Right atrium auricular region (tissue), 2 donors: ENCODE measurements around the gene STK39. TPM values are rescaled to one million over a fixed set of nuclear protein-coding genes. Genes with fewer than 3 reads are reported as not detected.

Source experiments
- DNase-seq: peaks from one replicate; pipeline ENCODE4 v3.0.0-alpha.2; 2019; ENCODE audit warnings: low spot score
- H3K27ac ChIP-seq, 2 donors: fragments of 200-600 bp; sonication (generic); 1 replicate in 1 of 2; 2 replicates in 1 of 2; pipeline ENCODE4 v1.5.1; 2016 to 2019
- H3K27me3 ChIP-seq, 2 donors: fragments of 200-600 bp; sonication (generic); one replicate each; pipeline versions ENCODE4 v1.5.1 to v1.6.0; 2017 to 2019
- H3K36me3 ChIP-seq: fragments of 200-600 bp; sonication (generic); one replicate; pipeline ENCODE4 v1.5.1; 2016
- H3K4me1 ChIP-seq, 2 donors: fragments of 200-600 bp; sonication (generic); one replicate each; pipeline versions ENCODE4 v1.5.1 to v1.6.0; 2017 to 2019
- H3K4me3 ChIP-seq, 2 donors: fragments of 200-600 bp; sonication (generic); 1 replicate in 1 of 2; 2 replicates in 1 of 2; pipeline ENCODE4 v1.5.1; 2017 to 2019; ENCODE audit warnings: mild to moderate bottlenecking in 1 of 2, moderate library complexity in 1 of 2
- H3K9me3 ChIP-seq, 2 donors: fragments of 200-600 bp; sonication (generic); one replicate each; pipeline ENCODE4 v1.5.1; 2019
- total RNA-seq, 2 donors: library from RNA; depleted of rRNA; stranded (reverse); fragments of >200 nt; gene quantifications; one replicate each; pipeline ENCODE4 v1.1.0, GENCODE V29; 2016
- TF ChIP-seq, protein P1 (sequence below), 2 donors: fragments of 200-600 bp; sonication (generic); IDR thresholded peaks; one replicate each; pipeline ENCODE4 v1.5.1; 2019; ENCODE audit warnings: antibody characterized with exemption in 2 of 2

The STK39 gene
- total RNA-seq, 2 donors from 2014 or later: 6.0 to 13.6 TPM

- H3K9me3 ChIP-seq: no peaks in the 10 kb centered on the region
- H3K27me3 ChIP-seq: no peaks in the 10 kb centered on the region
- no peak overlapping the region for H3K4me3 ChIP-seq
- TF ChIP-seq, protein P1, sequence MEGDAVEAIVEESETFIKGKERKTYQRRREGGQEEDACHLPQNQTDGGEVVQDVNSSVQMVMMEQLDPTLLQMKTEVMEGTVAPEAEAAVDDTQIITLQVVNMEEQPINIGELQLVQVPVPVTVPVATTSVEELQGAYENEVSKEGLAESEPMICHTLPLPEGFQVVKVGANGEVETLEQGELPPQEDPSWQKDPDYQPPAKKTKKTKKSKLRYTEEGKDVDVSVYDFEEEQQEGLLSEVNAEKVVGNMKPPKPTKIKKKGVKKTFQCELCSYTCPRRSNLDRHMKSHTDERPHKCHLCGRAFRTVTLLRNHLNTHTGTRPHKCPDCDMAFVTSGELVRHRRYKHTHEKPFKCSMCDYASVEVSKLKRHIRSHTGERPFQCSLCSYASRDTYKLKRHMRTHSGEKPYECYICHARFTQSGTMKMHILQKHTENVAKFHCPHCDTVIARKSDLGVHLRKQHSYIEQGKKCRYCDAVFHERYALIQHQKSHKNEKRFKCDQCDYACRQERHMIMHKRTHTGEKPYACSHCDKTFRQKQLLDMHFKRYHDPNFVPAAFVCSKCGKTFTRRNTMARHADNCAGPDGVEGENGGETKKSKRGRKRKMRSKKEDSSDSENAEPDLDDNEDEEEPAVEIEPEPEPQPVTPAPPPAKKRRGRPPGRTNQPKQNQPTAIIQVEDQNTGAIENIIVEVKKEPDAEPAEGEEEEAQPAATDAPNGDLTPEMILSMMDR (IDR thresholded peaks at IDR 0.05): no peak
- no peak for DNase-seq
- H3K4me1 ChIP-seq: no peaks in the 10 kb centered on the region
- no peaks in the 10 kb centered on the region for H3K36me3 ChIP-seq
- H3K27ac ChIP-seq: no peak overlapping the region
Measured at GRCh38 chr2:168039881-168040280, 207.5 kb downstream of the STK39 start.

DNA sequence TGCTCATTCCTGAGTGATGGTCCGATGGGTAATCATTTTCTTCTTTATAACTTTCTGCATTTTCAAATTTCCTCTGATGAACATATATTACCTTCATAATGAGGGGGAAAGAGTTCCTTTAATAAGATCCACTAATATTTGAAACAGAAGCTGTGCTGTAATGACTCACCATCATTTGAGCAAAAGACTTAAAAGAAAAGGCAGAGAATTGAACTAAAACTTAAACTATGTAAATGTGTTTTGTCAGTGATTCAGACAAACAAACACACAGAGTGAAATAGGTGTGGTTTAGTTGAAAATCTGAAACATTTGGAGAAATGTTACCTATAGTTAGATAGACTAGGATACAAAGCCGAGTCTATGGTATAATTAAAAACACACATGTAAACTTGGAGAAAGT is 209.6 kb downstream of the STK39 start:
- Histone ChIP-seq H3K36me3 (no peaks in the 10 kb centered on the region), H3K4me1 (no peaks in the 10 kb centered on the region), H3K27ac (no peak overlapping the region), H3K27me3 (no peaks in the 10 kb centered on the region), H3K9me3 (no peaks in the 10 kb centered on the region), H3K4me3 (no peak overlapping the region)
- DNase-seq: no peak
- TF ChIP-seq, protein P1 (IDR thresholded peaks at IDR 0.05): no peak

- no peaks in the 10 kb centered on the region for H3K4me1 ChIP-seq
- no peaks in the 10 kb centered on the region for H3K36me3 ChIP-seq
- H3K27me3 ChIP-seq: no peaks in the 10 kb centered on the region
- H3K9me3 ChIP-seq: no peaks in the 10 kb centered on the region
- DNase-seq: no peak
- TF ChIP-seq, protein P1 (IDR thresholded peaks at IDR 0.05): no peak
- no peak overlapping the region for H3K27ac ChIP-seq
- no peak overlapping the region for H3K4me3 ChIP-seq
Measured at GRCh38 chr2:168035458-168035857, 211.9 kb downstream of the STK39 start.

DNA sequence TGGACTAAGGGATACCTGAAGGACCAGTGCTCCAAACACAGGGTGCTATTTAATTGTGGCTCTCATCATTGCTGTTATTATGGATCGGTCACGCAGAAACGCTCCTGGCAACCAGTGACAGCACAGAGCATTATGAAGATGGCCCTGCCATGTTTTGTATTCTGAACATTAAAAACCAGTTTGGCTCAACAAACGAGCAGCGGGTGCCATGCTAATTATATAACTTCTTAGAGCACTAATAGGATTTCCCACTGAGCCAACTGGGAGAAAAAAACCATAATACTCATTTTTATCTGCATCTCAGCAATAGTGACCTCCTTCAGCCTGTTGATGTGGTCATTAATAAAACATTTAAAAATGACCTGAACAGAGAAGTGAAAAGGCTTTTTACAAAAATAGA is 212.8 kb downstream of the STK39 start:
- H3K9me3 ChIP-seq: no peaks in the 10 kb centered on the region
- TF ChIP-seq, protein P1 (IDR thresholded peaks at IDR 0.05): no peak
- no peak for DNase-seq
- no peak overlapping the region for H3K27ac ChIP-seq
- H3K27me3 ChIP-seq: no peaks in the 10 kb centered on the region
- H3K4me1 ChIP-seq: no peaks in the 10 kb centered on the region
- no peaks in the 10 kb centered on the region for H3K36me3 ChIP-seq
- no peak overlapping the region for H3K4me3 ChIP-seq

DNA sequence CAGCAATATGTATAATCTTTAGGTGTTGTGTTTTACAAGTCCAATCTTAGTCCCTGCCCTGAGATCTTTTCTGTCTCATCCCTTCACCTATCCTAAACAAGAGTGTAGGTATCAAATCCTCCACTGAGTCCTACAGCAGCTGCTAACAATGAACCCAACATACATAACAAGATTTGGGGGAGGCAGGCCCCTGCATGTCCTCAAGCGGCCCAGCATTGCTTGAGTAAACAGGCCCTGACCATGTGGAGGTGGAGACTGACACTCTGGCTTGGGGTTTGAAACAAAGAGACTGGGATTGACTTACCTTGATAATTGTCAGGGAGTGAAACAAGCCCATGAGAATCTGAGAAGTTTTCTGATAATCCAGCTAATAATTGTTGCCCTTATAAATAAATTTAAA is 213.4 kb downstream of the STK39 start:
- no peak overlapping the region for H3K27ac ChIP-seq
- no peak overlapping the region for H3K4me3 ChIP-seq
- H3K4me1 ChIP-seq: no peaks in the 10 kb centered on the region
- DNase-seq: no peak
- TF ChIP-seq, protein P1 (IDR thresholded peaks at IDR 0.05): no peak
- H3K36me3 ChIP-seq: no peaks in the 10 kb centered on the region
- H3K9me3 ChIP-seq: no peaks in the 10 kb centered on the region
- H3K27me3 ChIP-seq: no peaks in the 10 kb centered on the region

DNA sequence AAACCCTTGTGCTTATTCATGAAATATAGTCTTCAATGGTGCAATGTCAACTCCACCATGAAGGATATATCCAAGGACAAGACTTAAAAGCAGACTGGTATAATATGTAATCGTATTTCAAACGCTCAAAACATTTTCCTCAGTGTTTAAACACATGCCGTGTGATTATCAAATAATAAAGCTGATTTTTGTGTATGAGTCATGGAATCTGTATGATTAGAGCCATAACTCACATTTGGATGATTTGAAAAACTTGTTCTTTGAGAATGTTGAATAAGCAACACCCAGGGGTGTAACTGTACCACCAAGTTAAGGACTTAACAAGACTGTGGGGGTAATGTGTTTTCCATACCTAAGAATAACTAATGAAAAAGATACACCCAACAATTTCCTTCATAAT is 215.3 kb downstream of the STK39 start:
- no peaks in the 10 kb centered on the region for H3K9me3 ChIP-seq

More for the DNA sequence above, 215.3 kb downstream of the STK39 start:
- H3K4me1 ChIP-seq: no peaks in the 10 kb centered on the region
- H3K4me3 ChIP-seq: no peak overlapping the region
- no peaks in the 10 kb centered on the region for H3K27me3 ChIP-seq
- DNase-seq: no peak
- TF ChIP-seq, protein P1 (IDR thresholded peaks at IDR 0.05): no peak
- H3K36me3 ChIP-seq: no peaks in the 10 kb centered on the region
- no peak overlapping the region for H3K27ac ChIP-seq
